A549 (cell line): ENCODE results near the gene SLC25A39. TPM values are rescaled to one million over a fixed set of nuclear protein-coding genes. Genes with fewer than 3 reads are reported as not detected.
A peak's percentile ranks its signal among the peaks of the same experiment; 100 is the strongest.

Experiments
- ATAC-seq, 2 experiments: fragments of 200-7000 bp in 1 of 2; fragments of >200 bp in 1 of 2; cut with Nextera tagmentation in 1 of 2; cut with Tn5 transposase in 1 of 2; 3 replicates each; pipeline versions ENCODE4 v1.8.0 to v1.9.1; 2018 to 2020; ENCODE audit warnings: mild to moderate bottlenecking in 1 of 2, moderate library complexity in 1 of 2
- CTCF ChIA-PET: fragments of 300-600 bp; sonication (Branson Sonifier 250); formaldehyde crosslinking; extraction: SDS; loops from one replicate; lab custom pipeline; 2021; ENCODE audit warnings: antibody characterized with exemption, inconsistent platforms; lab: Yijun Ruan, JAX
- POLR2A ChIA-PET: fragments of 350-600 bp; formaldehyde crosslinking; extraction: SDS; loops from one replicate; lab custom pipeline; 2021; ENCODE audit warnings: antibody characterized with exemption, inconsistent platforms; lab: Yijun Ruan, JAX
- DNase-seq, 2 experiments: peaks; one replicate each; pipeline versions ENCODE4 v3.0.0 to v3.0.0-alpha.2; 2011 to 2016; ENCODE audit warnings: low read depth in 1 of 2, low spot score in 1 of 2
- FAIRE-seq: peaks from 2 replicates; lab custom pipeline; 2011; peaks lifted over from hg19 to GRCh38; lab: Jason Lieb, UNC
- H3K27ac ChIP-seq, 2 experiments: fragments of >200 bp; sonication (Bioruptor Twin); formaldehyde crosslinking; 3 replicates each; pipeline ENCODE4 v1.5.1; 2016 to 2017
- H3K4me1 ChIP-seq: fragments of >200 bp; sonication (Bioruptor Twin); formaldehyde crosslinking; 3 replicates; pipeline ENCODE4 v1.6.1; 2016
- H3K4me2 ChIP-seq: fragments of >200 bp; sonication (Bioruptor Twin); formaldehyde crosslinking; 3 replicates; pipeline ENCODE4 v1.6.1; 2016
- H3K4me3 ChIP-seq: fragments of >200 bp; sonication (Bioruptor Twin); formaldehyde crosslinking; 3 replicates; pipeline ENCODE4 v1.5.1; 2016
- H3K9me3 ChIP-seq: fragments of >200 bp; sonication (Bioruptor Twin); formaldehyde crosslinking; 3 replicates; pipeline ENCODE4 v1.6.1; 2016
- FOSL2 ChIP-seq, 2 experiments: fragments of 450-650 bp in 1 of 2; fragments of >200 bp in 1 of 2; sonication (Bioruptor Twin) in 1 of 2; formaldehyde crosslinking; IDR thresholded peaks; 2 replicates each; pipeline versions ENCODE4 v1.5.0 to v1.6.1; 2016 to 2020; ENCODE audit warnings: mild to moderate bottlenecking in 1 of 2, moderate library complexity in 1 of 2
- FOXS1 ChIP-seq: fragments of 250-450 bp; sonication (Bioruptor Pico); IDR thresholded peaks from 2 replicates; pipeline ENCODE4 v1.5.0; 2020; ENCODE audit warnings: mild to moderate bottlenecking, moderate library complexity
- HDAC2 ChIP-seq: fragments of 200-600 bp; sonication (generic); IDR thresholded peaks from 2 replicates; pipeline ENCODE4 v1.6.1; 2016
- HEYL ChIP-seq: fragments of 250-450 bp; sonication (Bioruptor Pico); IDR thresholded peaks from 2 replicates; pipeline ENCODE4 v1.8.0; 2021; ENCODE audit warnings: mild to moderate bottlenecking, moderate library complexity
- HOXB5 ChIP-seq: fragments of 250-450 bp; sonication (Bioruptor Pico); IDR thresholded peaks from 2 replicates; pipeline ENCODE4 v1.5.0; 2020; ENCODE audit warnings: mild to moderate bottlenecking, moderate library complexity
- JUN ChIP-seq, 2 experiments: fragments of >200 bp; sonication (Bioruptor Twin); formaldehyde crosslinking; IDR thresholded peaks; 2 replicates in 1 of 2; 3 replicates in 1 of 2; pipeline ENCODE4 v1.6.1; 2016 to 2017
- MYC ChIP-seq: IDR thresholded peaks from 2 replicates; pipeline ENCODE4 v1.6.1; 2012; ENCODE audit warnings: mild to moderate bottlenecking, inconsistent platforms, low read length, improper control_type of control experiment, borderline replicate concordance
- POLR2AphosphoS2 ChIP-seq: conservative IDR thresholded peaks from 2 replicates; pipeline ENCODE4 v1.6.1; 2012; ENCODE audit warnings: low read length, improper control_type of control experiment, inconsistent platforms
- RAD21 ChIP-seq, 2 experiments: fragments of >200 bp in 1 of 2; sonication (Bioruptor Twin) in 1 of 2; formaldehyde crosslinking in 1 of 2; IDR thresholded peaks in 1 of 2; conservative IDR thresholded peaks in 1 of 2; 2 replicates in 1 of 2; 3 replicates in 1 of 2; pipeline ENCODE4 v1.6.1; 2012 to 2018; ENCODE audit warnings: inconsistent platforms in 1 of 2
- RARB ChIP-seq: fragments of 250-450 bp; sonication (Bioruptor Pico); IDR thresholded peaks from 2 replicates; pipeline ENCODE4 v1.8.0; 2021; ENCODE audit warnings: mild to moderate bottlenecking, moderate library complexity
- RFX5 ChIP-seq: fragments of 450-650 bp; IDR thresholded peaks from 2 replicates; pipeline ENCODE4 v1.7.1; 2014; ENCODE audit warnings: antibody characterized with exemption, mild to moderate bottlenecking, moderate library complexity
- TFCP2L1 ChIP-seq: fragments of 250-450 bp; sonication (Bioruptor Pico); IDR thresholded peaks from 2 replicates; pipeline ENCODE4 v1.5.0; 2021; ENCODE audit warnings: mild to moderate bottlenecking
- ZNF302 ChIP-seq: fragments of 250-450 bp; sonication (Bioruptor Pico); IDR thresholded peaks from 2 replicates; pipeline ENCODE4 v1.9.0; 2021; ENCODE audit warnings: inconsistent platforms, mild to moderate bottlenecking, moderate library complexity
- whole genome bisulfite sequencing: methylation state at CpG from one replicate; pipeline ENCODE4 v1.1.6; 2017; ENCODE audit errors: missing lambda C conversion rate; 5-methylcytosine and 5-hydroxymethylcytosine counted together
- polyA plus RNA-seq, 4 experiments: library from polyadenylated mRNA; depleted of rRNA in 3 of 4; stranded (reverse); fragments of >200 nt; fragmentation: RNase III in 1 of 4; extraction: RNeasy Plus Mini Kit Qiagen cat#74134 plus additional on column Dnase treatment in 1 of 4; gene quantifications; 2 replicates in 3 of 4; 3 replicates in 1 of 4; pipeline ENCODE4 v1.2.3, GENCODE V29; 2011 to 2017
- TF ChIP-seq, protein P1 (sequence below): fragments of >200 bp; sonication (Bioruptor Twin); formaldehyde crosslinking; IDR thresholded peaks from 3 replicates; pipeline ENCODE4 v1.6.1; 2016
- TF ChIP-seq, protein P2 (sequence below): fragments of 250-450 bp; sonication (Bioruptor Pico); IDR thresholded peaks from 2 replicates; pipeline ENCODE4 v1.5.0; 2021; ENCODE audit warnings: mild to moderate bottlenecking, moderate library complexity, borderline replicate concordance

Gene SLC25A39
- polyA plus RNA-seq, 2 of the 4 experiments (the other 2 are of a cell fraction): 80.9 to 154 TPM

DNA sequence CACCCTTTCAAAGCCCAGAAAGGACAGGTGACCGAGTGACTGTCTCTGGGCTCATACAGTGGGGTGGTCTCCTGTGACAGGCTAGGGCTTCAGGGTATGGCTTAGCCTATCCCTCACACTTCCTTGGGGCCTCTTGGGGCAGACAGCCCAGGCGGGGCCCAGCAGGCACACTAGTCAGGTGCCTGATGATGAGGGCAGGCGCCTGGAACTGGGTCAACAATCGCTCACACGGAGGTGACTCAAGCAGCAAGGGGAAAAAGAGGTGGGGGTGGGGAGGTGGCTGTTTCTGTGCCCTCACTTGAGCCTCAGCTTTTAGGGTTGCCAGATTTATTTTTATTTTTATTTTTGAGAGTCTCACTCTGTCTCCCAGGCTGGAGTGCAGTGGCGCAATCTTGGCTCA is 14.1 kb upstream of the SLC25A39 start:
- Histone ChIP-seq H3K4me1 (peaks cover 7% of the 10 kb centered on the region), H3K9me3 (no peaks in the 10 kb centered on the region), H3K4me2 (peak overlapping the region; percentile 8; the same call in 1 of the 3 replicates), H3K27ac (peak overlapping the region in 1 of 2 experiments; percentile 23; a peak in 1 of 6 replicates), H3K4me3 (no peak overlapping the region)
- ATAC-seq (peak; percentile 44 to 48; a peak in 4 of 6 replicates), FAIRE-seq (no peak), DNase-seq (no peak)
- ChIA-PET POLR2A (no interaction called here), CTCF (interaction anchor here (0.8 to 13.6 kb wide), 7 partner anchors 9 to 184 kb away, joined by 3 to 327 read pairs (median 4); partner anchors contain the start of genes FAM171A2, GRN and SLC25A39)
- 39% methylated on average over 6 of the region's 6 CpGs for WGBS
- TF ChIP-seq POLR2AphosphoS2: no peak
- no peak for TF ChIP-seq FOXS1 (CRISPR knock-in tag)
- TF ChIP-seq, protein P1, sequence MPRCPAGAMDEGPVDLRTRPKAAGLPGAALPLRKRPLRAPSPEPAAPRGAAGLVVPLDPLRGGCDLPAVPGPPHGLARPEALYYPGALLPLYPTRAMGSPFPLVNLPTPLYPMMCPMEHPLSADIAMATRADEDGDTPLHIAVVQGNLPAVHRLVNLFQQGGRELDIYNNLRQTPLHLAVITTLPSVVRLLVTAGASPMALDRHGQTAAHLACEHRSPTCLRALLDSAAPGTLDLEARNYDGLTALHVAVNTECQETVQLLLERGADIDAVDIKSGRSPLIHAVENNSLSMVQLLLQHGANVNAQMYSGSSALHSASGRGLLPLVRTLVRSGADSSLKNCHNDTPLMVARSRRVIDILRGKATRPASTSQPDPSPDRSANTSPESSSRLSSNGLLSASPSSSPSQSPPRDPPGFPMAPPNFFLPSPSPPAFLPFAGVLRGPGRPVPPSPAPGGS: no peak
- TF ChIP-seq, protein P2, sequence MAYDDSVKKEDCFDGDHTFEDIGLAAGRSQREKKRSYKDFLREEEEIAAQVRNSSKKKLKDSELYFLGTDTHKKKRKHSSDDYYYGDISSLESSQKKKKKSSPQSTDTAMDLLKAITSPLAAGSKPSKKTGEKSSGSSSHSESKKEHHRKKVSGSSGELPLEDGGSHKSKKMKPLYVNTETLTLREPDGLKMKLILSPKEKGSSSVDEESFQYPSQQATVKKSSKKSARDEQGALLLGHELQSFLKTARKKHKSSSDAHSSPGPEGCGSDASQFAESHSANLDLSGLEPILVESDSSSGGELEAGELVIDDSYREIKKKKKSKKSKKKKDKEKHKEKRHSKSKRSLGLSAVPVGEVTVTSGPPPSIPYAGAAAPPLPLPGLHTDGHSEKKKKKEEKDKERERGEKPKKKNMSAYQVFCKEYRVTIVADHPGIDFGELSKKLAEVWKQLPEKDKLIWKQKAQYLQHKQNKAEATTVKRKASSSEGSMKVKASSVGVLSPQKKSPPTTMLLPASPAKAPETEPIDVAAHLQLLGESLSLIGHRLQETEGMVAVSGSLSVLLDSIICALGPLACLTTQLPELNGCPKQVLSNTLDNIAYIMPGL: no peak
- no peak for TF ChIP-seq FOSL2 (IDR thresholded peaks at IDR 0.05)
- TF ChIP-seq FOSL2 (CRISPR knock-in tag; IDR thresholded peaks at IDR 0.05): no peak
- no peak for TF ChIP-seq RAD21 (conservative IDR thresholded peaks at IDR 0.05 in 1 of 2, IDR thresholded peaks at IDR 0.05 in 1 of 2)

DNA sequence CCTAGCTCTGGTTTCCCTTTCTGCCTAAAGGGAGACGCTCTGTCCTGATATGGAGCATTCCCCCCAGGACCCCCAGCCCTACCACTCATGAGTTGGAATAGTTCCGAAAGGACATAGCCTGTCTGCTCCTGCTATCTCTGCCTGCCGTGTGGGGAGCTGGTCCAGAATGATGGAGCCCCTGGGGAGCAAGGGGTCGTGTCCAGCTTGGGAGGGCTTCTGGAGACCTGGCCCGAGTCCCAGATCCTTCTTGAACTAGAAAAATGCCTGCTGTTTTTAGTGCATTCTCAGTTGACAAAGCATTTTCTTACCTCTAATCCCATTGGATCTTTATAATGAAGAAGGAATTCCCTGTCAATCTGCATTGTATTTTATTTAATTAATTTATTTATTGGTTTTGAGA is 11.3 kb upstream of the SLC25A39 start:
- no peak for DNase-seq
- H3K4me1 ChIP-seq: peaks cover 10% of the 10 kb centered on the region
- no peak for ATAC-seq
- no peak for TF ChIP-seq HDAC2
- TF ChIP-seq JUN (IDR thresholded peaks at IDR 0.05): no peak
- no peak for TF ChIP-seq MYC
- CTCF ChIA-PET: interaction anchor here (0.9 to 13.6 kb wide), 5 partner anchors 12 to 294 kb away, joined by 3 to 327 read pairs (median 8); partner anchors contain the start of genes FAM171A2 and GRN
- WGBS: 37% methylated on average over 5 of the region's 5 CpGs
- POLR2A ChIA-PET: interaction anchor here (0.7 to 1.1 kb wide), 3 partner anchors 9 to 134 kb away, joined by 3 to 5 read pairs (median 3); partner anchors contain the start of gene GRN
- no peak for FAIRE-seq
- no peaks in the 10 kb centered on the region for H3K9me3 ChIP-seq
- no peak overlapping the region for H3K27ac ChIP-seq
- no peak overlapping the region for H3K4me3 ChIP-seq
- no peak overlapping the region for H3K4me2 ChIP-seq

DNA sequence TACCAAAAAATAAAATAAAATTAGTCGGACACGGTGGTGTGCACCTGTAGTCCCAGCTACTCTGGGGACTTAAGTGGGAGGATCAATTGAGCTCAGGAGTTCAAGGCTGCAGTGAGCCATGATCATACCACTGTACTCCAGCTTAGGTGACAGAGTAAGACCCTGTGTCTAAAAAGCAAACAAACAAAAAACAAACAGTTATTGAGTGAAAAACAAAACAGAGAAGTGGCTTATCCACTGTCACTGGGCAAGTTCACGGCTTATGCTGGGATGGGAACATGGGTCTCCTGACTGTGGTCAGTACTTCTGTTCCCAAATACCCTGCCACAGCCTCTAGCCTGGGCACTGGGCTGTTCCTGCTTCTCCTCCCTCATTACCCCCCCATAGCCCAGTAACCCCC is 10.9 kb upstream of the SLC25A39 start:
- POLR2A ChIA-PET: interaction anchor here (0.7 to 1.1 kb wide), 3 partner anchors 10 to 133 kb away, joined by 3 to 5 read pairs (median 3); partner anchors contain the start of gene GRN
- CTCF ChIA-PET: interaction anchor here (0.7 to 13.6 kb wide), 6 partner anchors 12 to 293 kb away, joined by 3 to 327 read pairs (median 6); partner anchors contain the start of genes FAM171A2 and GRN

More for the DNA sequence above, 10.9 kb upstream of the SLC25A39 start:
- TF ChIP-seq TFCP2L1 (CRISPR knock-in tag) (no peak), HEYL (CRISPR knock-in tag) (no peak), RARB (no peak), HOXB5 (CRISPR knock-in tag) (no peak), FOSL2 (IDR thresholded peaks at IDR 0.05) (no peak), FOSL2 (CRISPR knock-in tag; IDR thresholded peaks at IDR 0.05) (no peak), RFX5 (no peak), ZNF302 (CRISPR knock-in tag) (no peak)
- TF ChIP-seq, protein P2: no peak
- 57% methylated on average over 3 of the region's 3 CpGs for WGBS
- no peak overlapping the region for H3K4me3 ChIP-seq
- no peak overlapping the region for H3K27ac ChIP-seq
- ATAC-seq: no peak
- H3K4me2 ChIP-seq: no peak overlapping the region
- no peak for FAIRE-seq
- H3K4me1 ChIP-seq: peaks cover 11% of the 10 kb centered on the region
- no peak for DNase-seq
- no peaks in the 10 kb centered on the region for H3K9me3 ChIP-seq
